ENCODE results near the gene TAF1A.

GRCh38 chr1:222557148-222557547 is 32.6 kb downstream of the TAF1A start:
- TF ChIP-seq POLR2AphosphoS5 (IDR thresholded peaks at IDR 0.05) (no peak), CTCF (IDR thresholded peaks at IDR 0.05) (no peak)

Data from gastroesophageal sphincter (tissue), 3 donors.